ENCODE data around the gene SYTL1. TPM values are rescaled to one million over a fixed set of nuclear protein-coding genes. Genes with fewer than 3 reads are reported as not detected.
A peak's percentile ranks its signal among the peaks of the same experiment; 100 is the strongest.

Gene SYTL1
- total RNA-seq, 1 experiment from 2014 or later, result not detected

DNA sequence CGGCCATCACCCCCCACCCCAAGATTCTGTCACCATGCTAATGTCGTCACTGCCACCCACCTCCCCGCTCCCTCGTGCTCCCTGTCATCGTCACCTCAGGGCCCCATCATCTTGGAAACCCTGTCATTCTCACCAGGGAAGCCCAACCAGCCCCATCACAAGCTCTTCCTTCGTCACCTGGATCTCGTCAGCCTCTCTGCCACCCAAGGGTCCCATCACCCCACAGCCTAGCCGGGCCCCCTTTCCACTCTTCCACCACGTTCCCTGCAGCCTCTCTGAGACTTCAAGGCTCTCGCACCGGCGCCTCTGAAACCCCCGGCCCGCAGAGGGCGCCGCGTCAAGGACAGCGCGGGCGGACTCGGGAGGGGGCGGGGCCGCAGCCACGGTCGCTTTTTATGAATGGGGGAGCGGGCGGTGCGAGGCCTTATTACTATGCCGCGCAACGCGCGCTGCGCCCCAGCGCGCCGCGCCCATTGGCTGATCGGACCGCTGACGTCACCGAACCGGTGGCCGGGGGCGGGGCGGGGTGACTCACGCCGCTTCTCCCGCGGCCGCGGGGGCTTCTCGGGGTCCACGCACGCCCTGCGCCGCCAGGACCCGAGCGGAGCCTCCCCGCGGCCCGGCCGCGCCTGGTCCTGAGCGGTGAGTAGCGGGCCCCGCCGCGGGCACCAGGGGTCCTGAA lies 50.4 kb downstream of the SYTL1 start, which contains the start of gene GPR3:
Gene GPR3, plus strand, starts transcription at position 527 of the 682 bp plus-strand sequence. CDS start 1,177 bp downstream, outside the sequence.
- in situ Hi-C loops (cut with HindIII; ENCODE audit: low pct_unique_long_range_greater_than_20kb, low sequenced_read_pairs), result no loop called here
- DNase-seq (ENCODE audit: low read depth, low spot score), result peak; percentile 84

DNA sequence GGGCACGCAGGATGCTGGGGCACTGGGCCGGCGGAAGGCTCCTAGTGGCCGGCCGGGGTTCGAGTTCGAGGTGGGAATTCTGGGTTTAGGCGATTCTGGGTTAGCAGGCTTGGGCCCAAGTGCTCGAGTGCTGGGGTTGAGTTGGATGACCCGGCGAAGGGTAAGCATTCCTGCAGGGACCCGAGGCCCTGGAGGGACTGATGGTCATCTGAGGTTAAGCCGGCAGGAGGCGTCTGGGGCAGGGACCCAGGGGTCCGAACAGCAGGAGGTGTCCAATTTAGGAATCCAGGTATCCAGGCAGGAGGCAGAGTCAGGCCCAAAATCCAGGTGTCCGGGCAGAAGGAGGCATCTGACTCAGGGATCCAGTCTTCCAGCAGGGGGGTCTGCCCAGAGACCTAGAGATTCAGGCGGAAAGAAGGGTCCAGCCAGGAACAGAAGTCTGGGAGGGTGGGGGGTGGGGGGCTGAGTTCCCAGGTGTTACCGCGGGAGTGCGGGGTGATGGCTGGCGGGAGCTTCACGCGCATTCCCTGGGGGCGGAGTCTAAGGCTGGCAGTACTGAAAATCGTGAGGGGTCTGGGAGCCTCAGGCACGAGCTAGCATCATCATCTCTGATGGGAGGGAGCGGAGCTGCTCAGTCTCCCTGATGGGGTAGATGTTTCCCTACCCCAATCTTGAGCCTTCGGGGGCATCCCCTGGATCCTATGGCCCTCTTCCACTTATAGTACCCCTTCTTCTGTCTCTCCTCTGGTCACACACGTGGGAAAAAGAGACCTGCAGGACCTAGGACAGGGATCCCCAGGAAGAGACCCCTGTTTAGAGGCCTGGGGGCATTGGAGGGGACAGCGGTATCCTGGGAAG lies 51.2 kb downstream of the SYTL1 start:
- DNase-seq (ENCODE audit: low read depth, low spot score), result no peak
- in situ Hi-C loops (cut with HindIII; ENCODE audit: low pct_unique_long_range_greater_than_20kb, low sequenced_read_pairs), result no loop called here

DNA sequence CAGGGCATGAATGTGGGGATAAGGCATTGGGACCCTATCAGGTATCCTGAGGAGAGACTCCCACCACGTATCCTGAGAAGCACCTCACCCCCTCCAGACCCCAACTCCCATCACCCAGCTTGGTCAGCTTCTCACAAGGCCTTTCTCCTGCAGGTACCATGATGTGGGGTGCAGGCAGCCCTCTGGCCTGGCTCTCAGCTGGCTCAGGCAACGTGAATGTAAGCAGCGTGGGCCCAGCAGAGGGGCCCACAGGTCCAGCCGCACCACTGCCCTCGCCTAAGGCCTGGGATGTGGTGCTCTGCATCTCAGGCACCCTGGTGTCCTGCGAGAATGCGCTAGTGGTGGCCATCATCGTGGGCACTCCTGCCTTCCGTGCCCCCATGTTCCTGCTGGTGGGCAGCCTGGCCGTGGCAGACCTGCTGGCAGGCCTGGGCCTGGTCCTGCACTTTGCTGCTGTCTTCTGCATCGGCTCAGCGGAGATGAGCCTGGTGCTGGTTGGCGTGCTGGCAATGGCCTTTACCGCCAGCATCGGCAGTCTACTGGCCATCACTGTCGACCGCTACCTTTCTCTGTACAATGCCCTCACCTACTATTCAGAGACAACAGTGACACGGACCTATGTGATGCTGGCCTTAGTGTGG lies 51.9 kb downstream of the SYTL1 start:
- no peak for DNase-seq (ENCODE audit: low read depth, low spot score)
- in situ Hi-C loops (cut with HindIII; ENCODE audit: low pct_unique_long_range_greater_than_20kb, low sequenced_read_pairs), result no loop called here

DNA sequence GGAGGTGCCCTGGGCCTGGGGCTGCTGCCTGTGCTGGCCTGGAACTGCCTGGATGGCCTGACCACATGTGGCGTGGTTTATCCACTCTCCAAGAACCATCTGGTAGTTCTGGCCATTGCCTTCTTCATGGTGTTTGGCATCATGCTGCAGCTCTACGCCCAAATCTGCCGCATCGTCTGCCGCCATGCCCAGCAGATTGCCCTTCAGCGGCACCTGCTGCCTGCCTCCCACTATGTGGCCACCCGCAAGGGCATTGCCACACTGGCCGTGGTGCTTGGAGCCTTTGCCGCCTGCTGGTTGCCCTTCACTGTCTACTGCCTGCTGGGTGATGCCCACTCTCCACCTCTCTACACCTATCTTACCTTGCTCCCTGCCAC lies 52.4 kb downstream of the SYTL1 start:
- in situ Hi-C loops (cut with HindIII; ENCODE audit: low pct_unique_long_range_greater_than_20kb, low sequenced_read_pairs), result no loop called here

DNA sequence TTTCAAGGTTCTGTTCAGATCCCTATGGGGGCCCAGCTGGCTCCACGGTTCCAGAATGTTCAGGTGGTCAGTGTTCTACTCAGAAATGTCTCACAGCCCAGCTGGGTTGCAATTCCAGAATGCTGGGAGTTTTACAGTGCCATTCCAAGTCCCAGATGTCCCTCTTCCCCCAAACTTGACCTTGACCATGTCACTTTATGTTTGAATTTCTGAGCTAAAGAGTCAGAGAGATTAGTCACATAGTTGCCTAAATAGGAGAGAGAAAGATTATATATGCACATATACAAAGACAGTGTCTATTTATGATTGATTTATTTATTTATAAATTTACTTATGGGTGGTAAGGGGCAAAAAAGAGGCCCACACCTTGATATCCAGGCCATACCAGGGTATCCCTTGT lies 53.1 kb downstream of the SYTL1 start:
- in situ Hi-C loops (cut with HindIII; ENCODE audit: low pct_unique_long_range_greater_than_20kb, low sequenced_read_pairs), result no loop called here

More for the DNA sequence above, 52.4 kb downstream of the SYTL1 start:
- no peak for DNase-seq (ENCODE audit: low read depth, low spot score)

DNA sequence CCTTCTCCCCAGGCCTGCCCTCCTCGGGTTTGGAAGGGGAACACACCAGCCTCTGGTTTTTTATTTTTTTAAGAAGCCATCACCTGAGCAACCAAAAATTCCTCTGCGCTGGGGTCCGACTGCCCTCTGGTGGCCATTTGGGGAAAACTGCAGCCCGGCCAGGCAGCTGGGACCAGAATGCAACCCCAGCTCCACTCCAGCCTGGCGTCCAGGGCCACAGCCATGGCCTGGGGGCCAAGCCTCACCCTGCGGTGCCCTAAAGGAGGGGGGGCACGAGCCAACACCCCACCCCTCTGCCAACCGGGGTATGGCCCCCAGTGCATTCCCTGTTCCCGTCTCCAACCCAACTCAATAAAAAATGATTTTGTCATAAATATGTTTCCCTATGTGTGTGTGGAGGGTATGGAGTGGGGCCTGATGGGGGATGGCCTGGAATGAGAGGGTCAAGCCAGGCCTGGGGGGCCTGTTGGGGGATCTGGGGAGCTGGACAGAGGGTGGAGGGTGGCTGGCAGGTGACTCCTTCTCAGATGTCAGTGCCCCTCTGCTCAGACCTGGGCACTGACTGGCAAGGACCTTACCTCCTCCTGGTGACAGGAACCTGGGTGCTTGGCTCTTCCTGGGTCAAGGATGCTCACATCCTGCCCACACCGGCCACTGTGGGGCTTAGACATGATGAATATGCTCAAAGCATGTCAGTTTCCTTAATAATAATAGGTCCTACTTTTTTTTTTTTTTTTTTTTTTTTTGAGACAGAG lies 53.8 kb downstream of the SYTL1 start:
- in situ Hi-C loops (cut with HindIII; ENCODE audit: low pct_unique_long_range_greater_than_20kb, low sequenced_read_pairs), result no loop called here
- peak; percentile 79 for DNase-seq (ENCODE audit: low read depth, low spot score)

More for the DNA sequence above, 53.1 kb downstream of the SYTL1 start:
- DNase-seq (ENCODE audit: low read depth, low spot score), result no peak

DNA sequence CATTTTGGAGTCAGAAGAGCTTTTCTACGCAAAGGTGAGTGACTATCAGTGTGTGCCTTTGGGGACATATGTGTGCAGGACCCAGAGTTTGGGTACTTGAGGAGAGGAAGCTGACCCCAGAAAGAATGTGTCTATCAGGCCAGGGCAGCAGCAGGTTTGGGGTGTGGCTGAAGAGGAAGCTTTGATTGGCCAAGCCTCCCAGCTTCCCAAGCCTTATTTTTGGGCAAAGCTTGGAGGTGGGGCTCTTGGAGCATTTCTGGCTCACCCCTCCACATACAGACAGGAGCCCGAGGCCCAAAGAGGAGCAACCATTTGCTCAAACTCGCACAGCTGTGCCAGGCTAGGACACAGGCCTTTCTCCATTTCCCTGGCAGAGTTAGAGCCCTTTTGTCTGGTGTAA lies 55.3 kb downstream of the SYTL1 start:
- in situ Hi-C loops (cut with HindIII; ENCODE audit: low pct_unique_long_range_greater_than_20kb, low sequenced_read_pairs), result no loop called here

DNA sequence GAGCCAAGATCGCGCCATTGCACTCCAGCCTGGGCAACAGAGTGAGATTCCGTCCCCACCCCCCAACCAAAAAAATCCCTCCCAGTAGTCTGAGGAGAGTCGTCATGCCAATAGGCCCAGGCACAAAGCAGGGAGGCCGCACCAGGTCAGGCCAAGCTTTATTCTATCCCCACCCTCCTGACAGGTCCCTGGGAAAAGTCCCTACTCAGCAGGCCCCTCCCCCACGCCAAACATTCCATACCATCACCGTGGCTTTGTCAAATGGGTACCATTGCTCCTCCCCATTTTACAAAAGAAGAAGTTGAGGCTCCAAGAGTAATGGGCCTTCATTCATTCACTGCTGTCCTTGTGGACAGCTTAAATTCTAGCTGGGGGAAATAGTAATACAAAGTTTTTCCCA lies 55.9 kb downstream of the SYTL1 start:
- in situ Hi-C loops (cut with HindIII; ENCODE audit: low pct_unique_long_range_greater_than_20kb, low sequenced_read_pairs), result no loop called here
- DNase-seq (ENCODE audit: low read depth, low spot score), result no peak

More for the DNA sequence above, 55.3 kb downstream of the SYTL1 start:
- DNase-seq (ENCODE audit: low read depth, low spot score), result no peak

DNA sequence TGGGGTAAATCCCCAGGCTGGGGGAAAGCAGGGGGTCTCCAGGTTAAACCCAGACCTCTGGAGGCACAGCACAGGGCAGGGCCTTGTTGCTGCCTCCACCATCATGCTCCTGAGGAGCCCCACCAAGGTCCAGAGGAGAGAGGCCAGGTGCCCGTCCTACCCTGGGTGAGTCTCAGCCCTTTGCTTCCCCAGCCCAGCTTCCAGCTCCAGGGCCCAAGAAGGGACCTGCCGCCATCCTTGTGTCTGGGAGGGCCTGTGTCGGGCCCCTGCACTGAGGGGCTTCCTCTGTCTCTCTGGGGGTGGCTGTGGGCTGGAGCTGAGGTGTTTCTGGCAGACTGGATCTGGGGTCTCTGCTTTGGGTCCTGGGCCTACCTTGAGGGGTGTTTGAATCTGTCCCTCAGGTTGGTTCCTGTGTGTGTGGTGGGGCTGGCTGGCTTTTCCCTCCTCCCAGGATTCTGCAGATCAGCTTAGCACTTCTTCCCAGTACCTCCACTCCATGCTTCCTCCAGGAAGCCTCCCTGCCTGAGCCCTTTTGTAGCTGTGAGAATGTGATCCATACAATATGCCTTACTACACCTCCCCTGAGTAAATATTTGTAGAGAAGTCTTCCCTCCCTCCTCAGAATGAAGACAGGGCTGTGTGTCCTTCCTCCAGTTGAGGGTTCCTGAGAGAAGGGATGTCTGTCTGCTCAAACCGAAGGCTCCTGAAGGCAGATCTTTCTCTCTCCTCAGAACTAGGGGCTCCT lies 56.8 kb downstream of the SYTL1 start:
- DNase-seq (ENCODE audit: low read depth, low spot score), result no peak
- in situ Hi-C loops (cut with HindIII; ENCODE audit: low pct_unique_long_range_greater_than_20kb, low sequenced_read_pairs), result no loop called here

DNA sequence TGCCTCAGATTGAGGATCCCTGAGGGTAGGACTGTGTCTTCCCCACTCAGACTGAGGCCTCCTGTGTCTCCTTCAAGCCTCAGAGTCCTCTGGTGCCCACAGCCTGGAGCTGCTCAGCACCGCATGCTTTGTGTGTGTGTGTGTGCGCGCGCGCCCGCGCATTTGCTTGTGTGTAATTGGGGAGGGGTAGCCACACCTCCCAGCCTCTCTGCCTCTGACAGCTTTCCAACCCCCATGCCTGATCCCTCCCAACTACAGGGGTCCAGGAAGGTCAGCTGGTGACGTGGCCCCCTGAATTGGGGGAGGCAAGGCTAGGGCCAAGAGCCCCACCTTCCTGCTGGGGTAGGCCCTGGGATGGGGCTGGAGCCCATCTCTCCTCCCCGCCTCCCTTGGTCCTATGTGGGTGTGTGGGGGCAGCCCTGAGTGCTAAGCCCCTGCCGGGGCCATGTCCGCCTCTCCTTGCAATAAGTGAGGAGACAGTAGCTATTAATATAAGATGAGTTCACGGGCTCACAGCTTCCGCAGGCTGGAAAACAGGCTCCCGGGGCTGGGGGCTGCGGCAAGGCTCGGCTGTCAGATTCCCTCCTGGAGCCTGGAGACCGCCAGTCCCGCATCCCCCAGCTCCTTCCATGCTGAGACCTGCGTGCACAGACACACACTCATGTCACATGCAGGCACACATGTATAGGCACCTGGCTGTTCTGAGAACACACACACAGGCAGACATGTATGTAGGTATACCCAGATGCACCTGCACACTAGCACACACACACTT lies 57.6 kb downstream of the SYTL1 start:
- in situ Hi-C loops (cut with HindIII; ENCODE audit: low pct_unique_long_range_greater_than_20kb, low sequenced_read_pairs), result no loop called here
- no peak for DNase-seq (ENCODE audit: low read depth, low spot score)

DNA sequence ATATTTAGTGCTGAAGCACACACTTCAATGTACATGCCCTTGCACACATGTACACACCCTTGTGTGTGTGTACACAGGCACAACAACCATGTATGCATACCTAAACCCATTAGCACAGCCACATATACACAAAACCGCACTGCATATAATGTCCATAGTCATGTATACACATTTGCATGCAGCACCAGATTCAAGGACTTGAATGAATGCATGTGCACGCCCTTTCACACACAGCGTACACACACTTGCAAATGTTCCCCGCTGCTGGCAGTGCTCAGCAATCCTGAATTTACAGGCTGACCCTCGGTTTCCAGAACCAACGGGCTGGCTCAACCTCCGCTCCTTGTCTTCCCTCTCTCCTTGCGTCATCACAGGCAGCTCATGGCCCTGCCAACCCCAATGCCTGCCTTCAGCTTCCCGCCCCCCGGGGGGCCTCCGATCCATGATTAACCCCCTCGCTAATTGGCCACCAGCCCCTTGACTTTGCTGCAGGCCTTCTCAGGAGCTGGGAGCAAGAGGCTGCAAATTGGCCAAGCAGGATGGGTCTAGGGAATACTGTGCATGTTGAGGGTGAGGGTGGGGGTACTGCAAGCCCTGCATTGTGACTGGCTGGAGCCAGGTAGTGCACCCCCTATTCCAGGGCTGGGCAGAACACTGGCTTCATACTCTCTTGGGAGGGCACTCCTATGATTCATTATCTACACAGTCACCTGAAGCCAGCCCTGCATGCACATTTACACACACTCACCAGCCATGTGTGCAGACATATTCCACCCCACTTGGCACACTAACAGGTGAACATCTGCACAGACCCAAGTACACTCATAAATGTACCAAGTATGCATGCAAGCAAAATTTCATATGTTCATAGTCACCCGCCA lies 58.5 kb downstream of the SYTL1 start:
- in situ Hi-C loops (cut with HindIII; ENCODE audit: low pct_unique_long_range_greater_than_20kb, low sequenced_read_pairs), result no loop called here

DNA sequence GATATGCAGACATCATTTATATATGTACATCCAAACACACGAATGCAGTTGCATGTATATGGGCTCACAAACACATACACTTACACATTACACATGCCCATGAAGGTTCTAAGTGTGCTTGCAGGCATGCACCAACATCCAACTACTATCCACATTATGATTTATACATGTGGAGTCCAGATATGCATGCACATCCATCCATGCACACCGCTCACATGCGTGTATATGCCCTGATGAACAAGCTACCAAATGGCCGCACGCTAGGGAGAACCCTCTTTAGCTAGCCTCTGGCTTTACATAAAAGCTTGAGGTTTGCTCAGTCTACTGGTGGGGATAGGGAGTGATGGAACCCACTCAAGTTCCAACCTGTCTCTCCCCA lies 59.1 kb downstream of the SYTL1 start:
- in situ Hi-C loops (cut with HindIII; ENCODE audit: low pct_unique_long_range_greater_than_20kb, low sequenced_read_pairs), result no loop called here
- no peak for DNase-seq (ENCODE audit: low read depth, low spot score)

More for the DNA sequence above, 58.5 kb downstream of the SYTL1 start:
- DNase-seq (ENCODE audit: low read depth, low spot score), result no peak

DNA sequence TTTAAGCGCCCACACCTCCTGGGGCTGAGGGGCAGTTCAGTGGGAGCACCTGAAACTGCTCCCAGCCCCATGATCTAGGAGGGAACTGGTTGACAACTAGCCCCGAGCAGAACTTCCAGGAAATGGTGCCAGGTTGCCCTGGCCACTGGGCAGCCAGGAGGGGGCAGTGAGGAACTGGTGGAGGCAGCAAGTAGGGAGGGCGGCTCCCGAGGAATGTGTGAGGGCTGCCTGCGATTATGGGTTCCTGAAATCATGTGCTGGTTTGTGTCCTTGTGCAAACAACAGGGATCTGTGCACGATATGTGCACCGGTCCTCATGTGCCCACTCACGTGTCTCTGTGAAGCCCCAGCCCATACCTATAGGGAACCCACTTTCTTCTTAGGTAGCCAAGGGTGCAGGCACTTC lies 60.5 kb downstream of the SYTL1 start:
- in situ Hi-C loops (cut with HindIII; ENCODE audit: low pct_unique_long_range_greater_than_20kb, low sequenced_read_pairs), result no loop called here

DNA sequence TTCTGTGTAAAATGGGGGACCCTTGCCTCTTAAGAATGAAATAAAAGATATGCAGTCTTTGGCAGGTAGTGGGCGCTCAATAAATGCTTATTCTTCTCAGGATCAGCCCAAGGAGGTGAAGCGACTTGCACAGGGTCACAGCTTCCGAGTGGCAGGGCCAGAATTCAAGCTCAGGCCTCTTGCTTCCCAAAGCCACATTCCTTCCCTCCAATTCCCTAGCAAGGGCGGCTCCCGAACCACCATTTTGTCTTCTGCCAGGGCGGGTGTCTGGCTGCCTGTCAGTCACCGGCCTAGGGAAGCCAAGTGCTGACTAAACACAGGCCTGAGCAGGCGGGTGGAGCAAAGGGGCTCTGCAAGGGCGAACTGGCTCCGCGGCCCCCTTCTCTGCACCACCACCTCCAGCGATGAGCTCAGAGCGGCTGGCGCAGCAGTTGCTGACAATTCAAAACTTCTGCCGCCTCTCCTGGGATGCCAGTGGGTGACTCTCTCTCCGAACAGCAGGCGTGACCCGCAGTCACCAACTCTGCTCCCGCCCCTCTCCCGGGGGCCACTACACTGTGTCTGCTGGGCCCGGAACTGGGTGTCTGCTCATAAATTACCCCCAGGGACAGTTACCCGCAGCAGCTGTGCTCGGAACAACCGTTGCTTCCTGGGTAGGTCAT lies 61.4 kb downstream of the SYTL1 start:
- peak; percentile 29 for DNase-seq (ENCODE audit: low read depth, low spot score)

More for the DNA sequence above, 60.5 kb downstream of the SYTL1 start:
- DNase-seq (ENCODE audit: low read depth, low spot score), result peak; percentile 74

More for the DNA sequence above, 61.4 kb downstream of the SYTL1 start:
- in situ Hi-C loops (cut with HindIII; ENCODE audit: low pct_unique_long_range_greater_than_20kb, low sequenced_read_pairs), result no loop called here
